Ectodermal cell (in vitro differentiated cells): Measurements from ENCODE around the gene WWC2.

ENCODE experiments used
- H3K27ac ChIP-seq: 2 replicates; pipeline ENCODE4 v1.7.0; 2013; ENCODE audit warnings: mild to moderate bottlenecking, low read depth, low read length; ENCODE audit not compliant: insufficient read depth, poor library complexity, severe bottlenecking
- H3K27me3 ChIP-seq: 2 replicates; pipeline ENCODE4 v1.7.0; 2013; ENCODE audit warnings: mild to moderate bottlenecking, low read length; ENCODE audit not compliant: insufficient read depth, control insufficient read depth, poor library complexity, severe bottlenecking
- H3K36me3 ChIP-seq: one replicate; pipeline ENCODE4 v1.7.0; 2013; ENCODE audit warnings: low read length; ENCODE audit not compliant: control insufficient read depth, insufficient read depth
- H3K4me1 ChIP-seq: one replicate; pipeline ENCODE4 v1.7.0; 2013; ENCODE audit warnings: low read length; ENCODE audit not compliant: control insufficient read depth, insufficient read depth
- H3K4me3 ChIP-seq: 2 replicates; pipeline ENCODE4 v1.7.0; 2013; ENCODE audit warnings: low read depth, low read length, control low read depth; ENCODE audit not compliant: insufficient read depth
- H3K9me3 ChIP-seq: 2 replicates; pipeline ENCODE4 v1.7.0; 2013; ENCODE audit warnings: mild to moderate bottlenecking, low read length, moderate library complexity; ENCODE audit not compliant: control insufficient read depth
- WGBS, 2 experiments: methylation state at CpG; one replicate each; pipeline ENCODE4 v1.1.7; 2013; ENCODE audit warnings: missing lambda C conversion rate in 2 of 2; 5-methylcytosine and 5-hydroxymethylcytosine counted together

Gene WWC2

DNA sequence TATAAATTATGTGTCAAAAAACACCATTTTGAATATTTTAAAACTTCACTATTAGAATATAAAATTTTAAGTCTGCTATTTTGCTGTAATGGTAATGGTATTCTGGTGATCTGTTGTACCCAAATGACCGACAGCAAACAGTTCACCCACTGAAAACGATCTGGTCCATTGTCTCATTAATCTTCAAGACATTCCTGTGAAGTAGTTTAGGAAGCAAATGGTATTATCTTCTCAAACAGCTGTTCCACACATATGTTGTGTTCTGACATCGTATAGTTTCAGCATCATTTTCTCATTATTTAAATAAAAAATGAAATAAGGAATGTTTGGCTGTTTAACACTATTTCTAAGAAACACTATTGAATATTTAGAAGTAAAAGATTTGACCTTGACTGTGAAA lies 98.1 kb downstream of the WWC2 start:
- peaks cover 3% of the 10 kb centered on the region for H3K36me3 ChIP-seq
- H3K27me3 ChIP-seq = no peaks in the 10 kb centered on the region
- no peaks in the 10 kb centered on the region for H3K9me3 ChIP-seq
- 91 to 97% methylated on average over 2 of the region's 3 CpGs for WGBS, 2 experiments
- no peak overlapping the region for H3K4me3 ChIP-seq
- no peaks in the 10 kb centered on the region for H3K4me1 ChIP-seq
- H3K27ac ChIP-seq = no peak overlapping the region

DNA sequence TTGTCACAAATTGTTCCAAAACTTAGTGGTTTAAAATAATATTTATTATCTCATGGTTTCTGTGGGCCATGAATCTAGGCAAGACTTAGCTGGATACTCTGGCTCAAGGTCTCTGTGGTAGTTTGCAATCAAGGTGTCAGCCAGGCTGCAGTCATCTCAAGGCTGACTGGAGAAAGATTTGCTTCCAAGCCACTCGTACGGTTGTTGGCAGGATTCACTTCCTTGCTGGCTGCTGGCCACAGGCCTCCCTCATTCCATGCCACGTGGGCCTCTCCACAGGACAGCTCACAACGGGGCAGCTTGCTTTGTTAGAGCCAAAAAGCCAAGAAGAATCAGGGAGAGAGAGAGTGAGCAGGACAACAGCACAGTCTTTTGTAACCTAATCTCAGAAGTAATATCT lies 101.4 kb downstream of the WWC2 start:
- H3K9me3 ChIP-seq = no peaks in the 10 kb centered on the region
- 40 to 43% methylated on average over 4 of the region's 4 CpGs for WGBS, 2 experiments
- H3K36me3 ChIP-seq = peaks cover 3% of the 10 kb centered on the region
- no peaks in the 10 kb centered on the region for H3K27me3 ChIP-seq
- H3K27ac ChIP-seq = no peak overlapping the region
- H3K4me3 ChIP-seq = no peak overlapping the region
- no peaks in the 10 kb centered on the region for H3K4me1 ChIP-seq

DNA sequence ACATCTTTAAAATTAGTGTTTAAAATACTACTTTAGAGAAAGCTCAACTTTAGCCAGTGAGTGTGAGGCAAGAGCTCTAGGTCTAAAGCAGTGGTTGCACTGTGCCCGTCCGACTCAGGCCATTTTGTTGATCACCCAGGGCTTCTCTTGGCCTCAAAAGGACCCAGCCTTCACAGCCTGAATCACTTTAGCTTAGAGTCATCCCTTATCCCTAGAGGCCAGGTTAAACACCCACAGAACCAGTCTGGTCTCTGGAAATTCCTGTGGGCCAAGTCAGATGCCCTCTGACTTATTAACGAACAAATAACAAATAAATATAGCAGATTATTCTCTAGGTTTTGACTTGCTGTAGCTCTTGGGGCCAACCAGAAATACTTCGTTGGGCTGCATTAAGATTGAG lies 102.3 kb downstream of the WWC2 start:
- 93 to 94% methylated on average over 4 of the region's 4 CpGs for WGBS, 2 experiments
- Histone ChIP-seq H3K27me3 (no peaks in the 10 kb centered on the region), H3K4me3 (no peak overlapping the region), H3K9me3 (no peaks in the 10 kb centered on the region), H3K36me3 (no peaks in the 10 kb centered on the region), H3K27ac (no peak overlapping the region), H3K4me1 (no peaks in the 10 kb centered on the region)

DNA sequence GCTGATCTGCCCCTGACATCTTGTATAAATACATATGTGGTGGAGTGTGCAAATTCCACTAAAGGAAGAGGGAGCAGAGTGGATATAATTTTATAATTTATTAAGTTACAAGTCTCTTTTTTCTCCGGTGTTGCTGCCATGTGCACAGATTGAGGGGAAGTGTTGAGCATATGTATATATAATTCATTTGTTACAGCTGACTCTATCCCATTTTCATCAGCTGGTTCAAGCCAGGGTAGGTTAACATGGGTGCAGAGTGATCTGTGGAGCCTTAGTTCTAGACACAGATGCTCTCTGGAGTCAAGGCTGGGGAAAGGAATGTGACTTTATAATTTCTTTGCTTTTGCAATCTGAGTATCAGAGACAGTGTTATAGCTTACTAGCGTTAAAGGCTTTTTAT lies 103.5 kb downstream of the WWC2 start:
- Histone ChIP-seq H3K36me3 (no peaks in the 10 kb centered on the region), H3K27ac (no peak overlapping the region), H3K4me1 (no peaks in the 10 kb centered on the region), H3K27me3 (no peaks in the 10 kb centered on the region), H3K4me3 (no peak overlapping the region), H3K9me3 (no peaks in the 10 kb centered on the region)
- 94 to 100% methylated on average over 1 of the region's 2 CpGs for WGBS, 2 experiments

DNA sequence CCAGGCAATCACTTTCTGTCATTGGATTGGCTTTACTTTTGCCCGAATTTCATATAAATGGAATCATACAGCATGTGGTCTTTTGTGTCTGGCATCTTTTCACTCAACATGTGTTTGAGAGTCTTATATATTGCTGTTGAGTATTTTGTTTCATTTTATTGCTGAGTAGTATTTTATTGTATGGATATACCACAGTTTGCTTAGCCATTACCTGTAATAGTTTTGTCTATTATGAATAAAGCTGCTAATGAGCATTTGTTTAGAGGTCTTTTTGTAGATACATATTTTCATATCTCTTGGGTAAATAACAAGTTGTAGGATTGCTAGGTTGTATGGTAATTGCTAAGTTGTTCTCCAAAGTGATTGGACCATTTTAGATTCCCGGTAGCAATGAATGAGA lies 105.7 kb downstream of the WWC2 start:
- H3K27me3 ChIP-seq = no peaks in the 10 kb centered on the region
- WGBS, 2 experiments = 92 to 95% methylated on average over 2 of the region's 2 CpGs

DNA sequence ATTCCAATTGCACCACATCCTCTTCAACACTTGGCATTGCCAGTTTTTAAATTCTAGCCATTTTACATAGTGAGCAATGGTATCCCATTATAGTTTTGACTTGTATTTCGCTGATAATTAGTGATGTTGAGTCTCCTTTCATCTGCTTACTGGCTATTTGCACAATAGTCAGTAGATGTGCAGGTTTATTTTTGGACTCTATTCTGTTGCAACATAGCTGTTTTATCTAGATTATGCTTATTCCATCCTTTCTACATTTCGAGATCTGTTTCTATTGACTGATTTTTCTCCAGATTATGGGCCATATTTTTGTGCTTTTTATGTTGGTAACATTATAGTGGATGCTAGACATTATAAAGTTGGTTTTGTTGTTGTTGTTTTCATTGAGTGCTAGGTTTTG lies 106.1 kb downstream of the WWC2 start:
- no peak overlapping the region for H3K27ac ChIP-seq
- no peaks in the 10 kb centered on the region for H3K4me1 ChIP-seq
- no peaks in the 10 kb centered on the region for H3K36me3 ChIP-seq
- H3K27me3 ChIP-seq = no peaks in the 10 kb centered on the region
- H3K4me3 ChIP-seq = no peak overlapping the region
- 46% methylated on average over 2 of the region's 2 CpGs; no CpG with 5 or more reads in 1 of the 2 experiments for WGBS, 2 experiments
- no peaks in the 10 kb centered on the region for H3K9me3 ChIP-seq

More for the DNA sequence above, 105.7 kb downstream of the WWC2 start:
- Histone ChIP-seq H3K4me1 (no peaks in the 10 kb centered on the region), H3K9me3 (no peaks in the 10 kb centered on the region), H3K27ac (no peak overlapping the region), H3K36me3 (no peaks in the 10 kb centered on the region), H3K4me3 (no peak overlapping the region)

DNA sequence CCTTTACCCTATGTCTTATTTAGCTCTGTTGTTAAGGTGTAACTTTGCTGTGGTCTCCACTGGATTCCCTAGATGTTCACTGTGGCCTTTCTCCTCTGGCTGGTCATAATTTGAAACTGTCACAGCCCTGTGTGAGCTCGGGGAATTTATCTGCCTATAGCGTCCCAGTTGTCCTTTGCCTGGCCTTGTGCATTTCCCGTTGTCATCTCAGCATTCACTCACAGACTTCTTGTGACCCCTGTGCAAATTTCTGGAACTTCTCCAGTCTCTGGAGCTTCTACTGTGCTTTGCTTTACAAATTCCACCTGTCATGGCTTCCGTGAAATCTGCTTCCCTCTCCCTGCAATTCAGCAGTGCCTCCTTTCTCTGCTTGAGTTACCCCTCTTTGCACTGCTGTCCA lies 106.7 kb downstream of the WWC2 start:
- no peaks in the 10 kb centered on the region for H3K36me3 ChIP-seq
- H3K9me3 ChIP-seq = no peaks in the 10 kb centered on the region
- H3K27me3 ChIP-seq = no peaks in the 10 kb centered on the region
- WGBS, 2 experiments = 87 to 91% methylated on average over 4 of the region's 4 CpGs
- no peak overlapping the region for H3K4me3 ChIP-seq
- no peak overlapping the region for H3K27ac ChIP-seq
- no peaks in the 10 kb centered on the region for H3K4me1 ChIP-seq

DNA sequence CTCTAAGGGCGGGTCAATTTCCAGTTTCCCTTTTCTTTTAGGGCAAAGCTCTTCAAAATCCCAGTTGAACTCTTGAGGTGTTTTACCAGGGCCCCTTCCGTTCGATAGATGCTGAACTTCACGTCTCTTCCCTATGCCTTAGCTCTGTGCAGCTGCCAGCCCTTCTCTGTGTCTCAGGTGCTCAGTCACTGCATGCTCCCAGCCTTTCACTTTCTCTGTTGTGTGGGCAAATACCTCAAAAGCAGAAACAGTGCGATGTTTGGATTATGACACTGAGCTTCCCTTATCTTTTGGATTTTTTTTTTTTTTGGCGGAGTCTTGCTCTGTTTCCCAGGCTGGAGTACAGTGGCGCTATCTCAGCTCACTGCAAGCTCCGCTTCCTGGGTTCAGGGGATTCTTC lies 112.5 kb downstream of the WWC2 start:
- Histone ChIP-seq H3K27me3 (no peaks in the 10 kb centered on the region), H3K9me3 (no peaks in the 10 kb centered on the region), H3K4me3 (no peak overlapping the region), H3K36me3 (no peaks in the 10 kb centered on the region), H3K4me1 (no peaks in the 10 kb centered on the region), H3K27ac (no peak overlapping the region)
- WGBS, 2 experiments = 93 to 94% methylated on average over 8 of the region's 8 CpGs

DNA sequence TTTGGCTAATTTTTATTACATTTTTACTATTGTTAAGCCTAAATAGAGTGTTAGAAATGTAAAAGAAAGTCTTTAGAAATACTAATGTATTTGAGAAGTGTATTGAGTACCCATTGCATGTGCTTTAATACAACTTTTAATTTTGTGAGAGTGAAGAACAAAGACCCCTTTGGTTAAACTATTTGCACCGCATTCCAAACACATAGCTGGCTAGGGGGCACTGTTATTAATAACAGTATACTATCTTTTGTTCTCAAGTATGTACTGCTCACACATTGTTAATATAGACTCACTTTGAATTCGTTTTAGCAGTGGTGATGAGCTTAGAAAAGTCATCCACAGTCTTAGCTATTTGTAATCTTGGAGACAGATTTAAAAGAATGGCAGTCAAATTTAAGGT lies 114.9 kb downstream of the WWC2 start:
- no peak overlapping the region for H3K27ac ChIP-seq
- WGBS, 2 experiments = 88 to 96% methylated on average over 1 to 2 of the region's 2 CpGs

DNA sequence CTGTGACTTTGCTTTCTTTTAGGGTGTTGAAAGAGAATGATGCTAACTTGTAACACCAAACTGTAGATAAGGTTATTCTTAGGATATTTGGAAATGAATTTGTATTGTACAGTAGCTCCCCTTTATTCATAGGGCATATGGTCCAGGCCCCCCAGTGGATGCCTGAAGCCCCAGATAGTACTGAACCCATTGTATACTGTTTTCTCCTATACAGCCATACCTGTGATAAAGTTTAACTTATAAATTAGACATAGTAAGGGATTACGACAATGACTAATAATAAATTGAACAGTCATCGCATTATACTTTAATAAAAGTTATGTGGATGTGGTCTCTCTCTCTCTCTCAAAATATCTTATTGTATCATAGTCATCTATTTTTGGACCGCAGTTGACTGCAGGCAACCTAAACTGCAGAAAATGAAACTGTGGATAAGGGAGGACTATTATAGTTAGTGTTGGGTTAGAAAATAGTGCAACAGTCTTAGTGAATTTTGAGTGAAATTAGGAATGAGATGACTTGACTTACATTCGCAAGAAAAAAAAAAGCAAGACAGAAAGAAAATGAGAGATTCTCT lies 115.9 kb downstream of the WWC2 start:
- Histone ChIP-seq H3K4me3 (no peak overlapping the region), H3K9me3 (no peaks in the 10 kb centered on the region), H3K27me3 (no peaks in the 10 kb centered on the region), H3K4me1 (no peaks in the 10 kb centered on the region), H3K27ac (no peak overlapping the region), H3K36me3 (no peaks in the 10 kb centered on the region)
- WGBS, 2 experiments = 98 to 100% methylated on average over 2 to 3 of the region's 4 CpGs

More for the DNA sequence above, 114.9 kb downstream of the WWC2 start:
- Histone ChIP-seq H3K4me1 (no peaks in the 10 kb centered on the region), H3K27me3 (no peaks in the 10 kb centered on the region), H3K36me3 (no peaks in the 10 kb centered on the region), H3K4me3 (no peak overlapping the region), H3K9me3 (no peaks in the 10 kb centered on the region)

DNA sequence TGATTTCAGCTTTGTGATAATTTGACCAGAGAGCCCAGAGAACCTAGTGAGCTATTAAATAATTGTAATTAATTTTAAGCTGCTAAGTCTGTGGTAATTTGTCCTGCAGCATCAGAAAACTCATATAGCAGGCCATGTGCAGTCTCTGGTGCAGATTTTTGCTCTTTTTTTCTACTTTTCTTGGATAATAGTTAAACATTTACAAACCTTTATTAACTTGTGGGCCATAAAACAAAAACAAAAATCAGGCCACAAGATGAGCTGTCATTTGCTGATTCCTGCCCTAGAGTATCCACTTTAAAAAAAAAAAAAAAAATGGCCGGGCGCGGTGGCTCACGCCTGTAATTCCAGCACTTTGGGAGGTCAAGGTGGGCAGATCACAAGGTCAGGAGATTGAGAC lies 121.2 kb downstream of the WWC2 start:
- H3K4me3 ChIP-seq = no peak overlapping the region
- H3K4me1 ChIP-seq = no peaks in the 10 kb centered on the region
- H3K36me3 ChIP-seq = no peaks in the 10 kb centered on the region
- WGBS, 2 experiments = 86 to 92% methylated on average over 2 to 3 of the region's 4 CpGs
- no peak overlapping the region for H3K27ac ChIP-seq
- H3K9me3 ChIP-seq = no peaks in the 10 kb centered on the region
- H3K27me3 ChIP-seq = no peaks in the 10 kb centered on the region
